ENCODE data around the gene DYRK3.

DYRK3 gene

DNA sequence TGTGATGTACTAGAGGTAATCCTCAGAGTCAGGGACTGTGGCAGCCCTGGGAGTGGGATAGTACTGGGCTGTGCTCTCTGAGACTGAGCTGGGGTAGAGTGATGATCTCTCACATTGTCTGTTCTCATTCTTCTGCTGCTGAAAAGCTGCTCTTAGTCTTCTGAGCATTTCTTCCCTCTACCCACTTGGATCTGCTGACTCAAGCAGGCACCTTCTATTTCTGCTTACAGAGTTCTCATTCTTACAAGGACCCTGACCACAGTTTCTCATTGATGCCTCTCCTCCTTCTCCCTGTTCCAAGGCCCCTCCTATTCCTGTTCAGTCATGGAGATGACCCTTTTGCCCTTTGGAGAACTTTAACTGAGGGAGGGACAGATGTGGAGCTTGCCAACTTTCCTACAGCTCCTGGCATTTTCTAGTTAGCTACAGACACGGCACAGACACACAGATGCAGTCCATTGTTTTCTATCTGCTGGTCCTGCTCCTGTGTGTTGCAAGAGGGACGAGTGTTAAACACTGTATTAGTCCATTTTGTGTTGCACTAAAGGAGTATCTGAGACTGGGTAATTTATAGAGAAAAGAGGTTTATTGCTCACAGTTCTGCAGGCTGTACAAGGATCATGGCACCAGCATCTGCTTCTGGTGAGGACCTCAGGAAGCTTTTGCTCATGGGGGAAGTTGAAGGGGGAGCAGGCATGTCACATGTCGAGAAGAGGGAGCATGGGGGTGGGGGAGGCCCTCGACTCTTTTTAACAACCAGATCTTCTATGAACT is 61.7 kb downstream of the DYRK3 start:
- H3K4me3 ChIP-seq (IDR thresholded peaks at IDR 0.05; ENCODE audit: insufficient read depth, low read depth, low read length) = no peak overlapping the region
- no peaks in the 10 kb centered on the region for H3K36me3 ChIP-seq (ENCODE audit: insufficient read depth)
- H4K20me1 ChIP-seq (ENCODE audit: insufficient read depth) = no peaks in the 10 kb centered on the region
- H3K79me2 ChIP-seq (ENCODE audit: insufficient read depth, low read depth) = peaks cover 4% of the 10 kb centered on the region; the same call in 1 of the 2 replicates
- peak overlapping the region; percentile 2; the same call in 1 of the 2 replicates for H3K27ac ChIP-seq
- no peak overlapping the region for H3K9ac ChIP-seq
- TF ChIP-seq, protein P1, sequence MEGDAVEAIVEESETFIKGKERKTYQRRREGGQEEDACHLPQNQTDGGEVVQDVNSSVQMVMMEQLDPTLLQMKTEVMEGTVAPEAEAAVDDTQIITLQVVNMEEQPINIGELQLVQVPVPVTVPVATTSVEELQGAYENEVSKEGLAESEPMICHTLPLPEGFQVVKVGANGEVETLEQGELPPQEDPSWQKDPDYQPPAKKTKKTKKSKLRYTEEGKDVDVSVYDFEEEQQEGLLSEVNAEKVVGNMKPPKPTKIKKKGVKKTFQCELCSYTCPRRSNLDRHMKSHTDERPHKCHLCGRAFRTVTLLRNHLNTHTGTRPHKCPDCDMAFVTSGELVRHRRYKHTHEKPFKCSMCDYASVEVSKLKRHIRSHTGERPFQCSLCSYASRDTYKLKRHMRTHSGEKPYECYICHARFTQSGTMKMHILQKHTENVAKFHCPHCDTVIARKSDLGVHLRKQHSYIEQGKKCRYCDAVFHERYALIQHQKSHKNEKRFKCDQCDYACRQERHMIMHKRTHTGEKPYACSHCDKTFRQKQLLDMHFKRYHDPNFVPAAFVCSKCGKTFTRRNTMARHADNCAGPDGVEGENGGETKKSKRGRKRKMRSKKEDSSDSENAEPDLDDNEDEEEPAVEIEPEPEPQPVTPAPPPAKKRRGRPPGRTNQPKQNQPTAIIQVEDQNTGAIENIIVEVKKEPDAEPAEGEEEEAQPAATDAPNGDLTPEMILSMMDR (conservative IDR thresholded peaks at IDR 0.05; ENCODE audit: low read depth, low read length) = no peak
- H2AFZ ChIP-seq (ENCODE audit: low read depth) = no peak overlapping the region
- no peaks in the 10 kb centered on the region for H3K27me3 ChIP-seq (ENCODE audit: insufficient read depth, low read depth)
- H3K4me2 ChIP-seq = peak overlapping the region; percentile 52
- H3K4me1 ChIP-seq (ENCODE audit: low read depth, poor library complexity, severe bottlenecking) = peaks cover 58% of the 10 kb centered on the region

GRCh38 chr1:206698011-206698410 is 62.7 kb downstream of the DYRK3 start:
- TF ChIP-seq, protein P1 (conservative IDR thresholded peaks at IDR 0.05; ENCODE audit: low read depth, low read length) = no peak
- Histone ChIP-seq H3K4me2 (no peak overlapping the region), H4K20me1 (ENCODE audit: insufficient read depth) (no peaks in the 10 kb centered on the region), H3K36me3 (ENCODE audit: insufficient read depth) (no peaks in the 10 kb centered on the region), H3K4me3 (IDR thresholded peaks at IDR 0.05; ENCODE audit: insufficient read depth, low read depth, low read length) (no peak overlapping the region), H3K79me2 (ENCODE audit: insufficient read depth, low read depth) (peaks cover 4% of the 10 kb centered on the region; the same call in 1 of the 2 replicates), H2AFZ (ENCODE audit: low read depth) (no peak overlapping the region), H3K4me1 (ENCODE audit: low read depth, poor library complexity, severe bottlenecking) (peaks cover 61% of the 10 kb centered on the region), H3K27ac (no peak overlapping the region), H3K27me3 (ENCODE audit: insufficient read depth, low read depth) (no peaks in the 10 kb centered on the region), H3K9ac (no peak overlapping the region)
